ENCODE measurements around the gene COQ8B. TPM values are rescaled to one million over a fixed set of nuclear protein-coding genes. Genes with fewer than 3 reads are reported as not detected.

The COQ8B gene
- total RNA-seq, 2 experiments from 2014 or later = 23.2 to 24.0 TPM

- Mint-ChIP-seq H3K36me3 (ENCODE audit: low read depth) (peaks cover under 1% of the 10 kb centered on the region), H3K4me1 (ENCODE audit: low read depth) (peaks cover 2% of the 10 kb centered on the region), H3K27me3 (no peaks in the 10 kb centered on the region), H3K27ac (peak overlapping the region; percentile 93), H3K9me3 (no peaks in the 10 kb centered on the region), H3K4me3 (peak overlapping the region; percentile 87)
- intact Hi-C loops (cut with micrococcal nuclease) = no loop called here
- ATAC-seq (peak; percentile 87), DNase-seq (peak; percentile 95)
- ChIA-PET POLR2A (interaction anchor here (0.5 to 2.1 kb wide), 11 partner anchors 9 to 421 kb away, joined by 3 to 9 read pairs (median 4); partner anchors contain the start of genes COQ8B, ITPKC and RAB4B), CTCF (interaction anchor here (0.9 to 1.7 kb wide), 4 partner anchors 28 to 115 kb away, joined by 3 to 9 read pairs (median 4); partner anchors contain the start of genes ACTMAP and EGLN2)
- no peak for TF ChIP-seq CTCF (IDR thresholded peaks at IDR 0.05)
Measured at GRCh38 chr19:40690693-40691420, 25.8 kb downstream of the COQ8B start.

- intact Hi-C loops (cut with micrococcal nuclease) = no loop called here
- H3K27me3 Mint-ChIP-seq = no peaks in the 10 kb centered on the region
- peaks cover 7% of the 10 kb centered on the region for H3K36me3 Mint-ChIP-seq (ENCODE audit: low read depth)
- DNase-seq = no peak
- POLR2A ChIA-PET = interaction anchor here (0.5 to 2.1 kb wide), 5 partner anchors 10 to 422 kb away, joined by 4 to 9 read pairs (median 5); partner anchors contain the start of genes COQ8B, ITPKC and RAB4B
- H3K9me3 Mint-ChIP-seq = no peaks in the 10 kb centered on the region
- H3K27ac Mint-ChIP-seq = peak within 1 kb of the TSS; percentile 93
- peak within 1 kb of the TSS; percentile 87 for H3K4me3 Mint-ChIP-seq
- no peak for TF ChIP-seq CTCF (IDR thresholded peaks at IDR 0.05)
- H3K4me1 Mint-ChIP-seq (ENCODE audit: low read depth) = peaks cover 2% of the 10 kb centered on the region
- no peak for ATAC-seq
- CTCF ChIA-PET = interaction anchor here (1.0 to 1.7 kb wide), 2 partner anchors 27 to 116 kb away, joined by 3 to 9 read pairs; no protein-coding TSS in a partner anchor
Measured at GRCh38 chr19:40690050-40690692, 26.5 kb downstream of the COQ8B start, which contains the start of gene NUMBL. NUMBL (minus strand) TSS chr19:40690651; CDS start chr19:40690483, 168 bp downstream.

GRCh38 chr19:40689339-40690049, 27.2 kb downstream of the COQ8B start:
- Mint-ChIP-seq H3K9me3 (no peaks in the 10 kb centered on the region), H3K4me1 (ENCODE audit: low read depth) (peaks cover 2% of the 10 kb centered on the region), H3K27me3 (no peaks in the 10 kb centered on the region), H3K36me3 (ENCODE audit: low read depth) (peaks cover 9% of the 10 kb centered on the region), H3K4me3 (no peak overlapping the region), H3K27ac (no peak overlapping the region)
- POLR2A ChIA-PET = no interaction called here
- CTCF ChIA-PET = no interaction called here
- no peak for TF ChIP-seq CTCF (IDR thresholded peaks at IDR 0.05)
- DNase-seq (peak; percentile 45), ATAC-seq (no peak)
- intact Hi-C loops (cut with micrococcal nuclease) = no loop called here

- POLR2A ChIA-PET = no interaction called here
- Mint-ChIP-seq H3K4me1 (ENCODE audit: low read depth) (peaks cover 2% of the 10 kb centered on the region), H3K36me3 (ENCODE audit: low read depth) (peaks cover 9% of the 10 kb centered on the region), H3K27ac (no peak overlapping the region), H3K9me3 (no peaks in the 10 kb centered on the region), H3K27me3 (no peaks in the 10 kb centered on the region), H3K4me3 (no peak overlapping the region)
- TF ChIP-seq CTCF (IDR thresholded peaks at IDR 0.05) = no peak
- intact Hi-C loops (cut with micrococcal nuclease) = no loop called here
- ATAC-seq (no peak), DNase-seq (no peak)
- CTCF ChIA-PET = interaction anchor here (2.1 kb wide), 1 partner anchor 54 kb away, joined by 7 read pairs; no protein-coding TSS in a partner anchor
Measured at GRCh38 chr19:40688987-40689338, 27.7 kb downstream of the COQ8B start.
